MV-4-11 (cell line): Measurements from ENCODE around the gene NEK4.

Experiments used
- DNase-seq: peaks from one replicate; lab custom pipeline; 2025; lab: John Stamatoyannopoulos, UW

NEK4 gene

DNA sequence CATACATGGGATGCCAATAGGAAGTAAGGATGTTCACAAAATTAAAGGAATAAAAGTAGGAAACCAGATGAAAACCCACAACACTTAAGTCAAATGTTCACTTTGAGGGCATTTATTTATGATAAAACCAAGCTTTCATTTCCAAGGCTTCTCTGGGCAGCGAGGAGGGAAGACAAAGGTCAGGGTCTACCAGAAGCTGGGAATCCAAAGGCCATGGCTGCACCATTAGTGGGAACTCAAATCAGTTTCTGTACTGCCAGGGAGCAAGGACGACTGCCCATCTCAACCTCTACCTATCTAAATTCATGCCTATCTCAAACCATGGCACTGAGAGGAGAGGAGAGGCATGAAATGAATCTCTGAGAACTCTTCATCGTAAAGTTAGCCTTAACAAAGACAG lies 107.6 kb downstream of the NEK4 start:
- no peak for DNase-seq

DNA sequence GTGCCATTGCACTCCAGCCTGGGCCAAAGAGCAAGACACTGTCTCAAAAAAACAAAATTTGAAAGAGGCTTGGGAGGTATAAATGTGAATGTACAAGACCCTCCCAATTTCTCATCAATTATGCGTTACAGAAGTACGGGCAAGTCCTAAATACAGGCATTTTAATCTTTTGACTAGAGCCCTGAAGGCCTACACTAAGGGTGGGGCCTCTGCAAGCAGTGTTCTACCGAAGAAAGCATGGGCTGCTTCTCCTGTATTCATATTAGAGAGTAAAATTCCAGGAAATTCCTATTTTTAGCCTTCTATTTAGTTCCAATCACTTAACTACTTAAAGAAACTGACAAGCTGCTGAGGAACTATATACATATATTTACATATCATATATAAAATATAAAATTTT lies 110.7 kb downstream of the NEK4 start:
- no peak for DNase-seq
